OCI-LY3 (cell line): ENCODE measurements around the gene CYTH3.
"Not testable (repeated sequence)": the region's sequence is repeated elsewhere in the genome, so short reads cannot be mapped to it uniquely, and the experiment has no call there.

Source experiments
- EZH2phosphoT487 ChIP-seq: fragments of 200-600 bp; shearing (Covaris generic); IDR thresholded peaks from 2 replicates; pipeline ENCODE4 v1.6.1; 2018; ENCODE audit warnings: antibody characterized with exemption, mixed run types, low read depth
- TF ChIP-seq, protein P1 (sequence below): fragments of 200-600, 300-600 bp; sonication (generic); IDR thresholded peaks from 2 replicates; pipeline ENCODE4 v1.5.1; 2014; ENCODE audit warnings: antibody characterized with exemption, low read length, low read depth

DNA sequence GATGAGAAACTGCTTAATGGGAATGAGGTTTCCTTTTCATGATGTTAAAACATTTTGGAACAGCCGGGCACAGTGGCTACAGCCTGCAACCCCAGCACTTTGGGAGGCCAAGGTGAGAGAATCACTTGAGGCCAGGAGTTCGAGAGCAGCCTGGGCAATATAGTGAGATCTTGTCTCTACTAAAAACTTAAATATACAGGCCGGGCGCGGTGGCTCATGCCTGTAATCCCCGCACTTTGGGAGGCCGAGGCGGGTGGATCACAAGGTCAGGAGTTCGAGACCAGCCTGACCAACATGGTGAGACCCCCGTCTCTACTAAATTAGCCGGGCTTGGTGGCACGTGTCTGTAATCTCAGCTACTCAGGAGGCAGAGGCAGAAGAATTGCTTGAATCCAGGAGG is 19.5 kb upstream of the CYTH3 start:
- TF ChIP-seq, protein P1, sequence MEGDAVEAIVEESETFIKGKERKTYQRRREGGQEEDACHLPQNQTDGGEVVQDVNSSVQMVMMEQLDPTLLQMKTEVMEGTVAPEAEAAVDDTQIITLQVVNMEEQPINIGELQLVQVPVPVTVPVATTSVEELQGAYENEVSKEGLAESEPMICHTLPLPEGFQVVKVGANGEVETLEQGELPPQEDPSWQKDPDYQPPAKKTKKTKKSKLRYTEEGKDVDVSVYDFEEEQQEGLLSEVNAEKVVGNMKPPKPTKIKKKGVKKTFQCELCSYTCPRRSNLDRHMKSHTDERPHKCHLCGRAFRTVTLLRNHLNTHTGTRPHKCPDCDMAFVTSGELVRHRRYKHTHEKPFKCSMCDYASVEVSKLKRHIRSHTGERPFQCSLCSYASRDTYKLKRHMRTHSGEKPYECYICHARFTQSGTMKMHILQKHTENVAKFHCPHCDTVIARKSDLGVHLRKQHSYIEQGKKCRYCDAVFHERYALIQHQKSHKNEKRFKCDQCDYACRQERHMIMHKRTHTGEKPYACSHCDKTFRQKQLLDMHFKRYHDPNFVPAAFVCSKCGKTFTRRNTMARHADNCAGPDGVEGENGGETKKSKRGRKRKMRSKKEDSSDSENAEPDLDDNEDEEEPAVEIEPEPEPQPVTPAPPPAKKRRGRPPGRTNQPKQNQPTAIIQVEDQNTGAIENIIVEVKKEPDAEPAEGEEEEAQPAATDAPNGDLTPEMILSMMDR = not testable (repeated sequence)
- TF ChIP-seq EZH2phosphoT487 = not testable (repeated sequence)
